ENCODE measurements around the gene BZW1. TPM values are rescaled to one million over a fixed set of nuclear protein-coding genes. Genes with fewer than 3 reads are reported as not detected.
A peak's percentile ranks its signal among the peaks of the same experiment; 100 is the strongest.

The BZW1 gene
- total and polyA plus RNA-seq, 7 experiments from 2014 or later, result 127 to 246 (median 162) TPM

DNA sequence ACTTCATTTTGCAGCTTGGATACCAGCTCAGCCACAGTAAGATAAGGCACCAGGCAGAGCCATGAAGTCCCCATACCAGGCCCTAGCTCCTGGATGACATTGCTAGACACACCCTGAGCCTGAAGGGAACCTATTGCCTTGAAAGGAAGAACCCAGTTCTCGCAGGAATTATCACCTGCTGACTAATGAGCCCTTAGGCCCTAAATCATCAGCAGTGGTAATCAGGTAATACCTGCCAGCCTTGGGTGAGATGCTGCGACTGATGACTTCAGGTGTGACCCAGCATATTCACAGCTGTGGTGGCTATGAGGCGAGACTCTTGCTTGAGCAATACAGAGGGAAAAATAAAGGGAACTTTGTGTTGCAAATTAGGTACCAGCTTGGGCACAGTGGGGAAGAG is 27.8 kb downstream of the BZW1 start:
- Histone ChIP-seq H3K4me1 (ENCODE audit: control insufficient read depth in 2 of 2, insufficient read depth in 2 of 2, low read length in 2 of 2) (no peaks in the 10 kb centered on the region), H3K4me3 (ENCODE audit: low read length) (no peak overlapping the region), H3K36me3 (ENCODE audit: control insufficient read depth in 2 of 3, insufficient read depth in 3 of 3, low read length in 3 of 3) (no peaks in the 10 kb centered on the region), H3K9me3 (ENCODE audit: control insufficient read depth in 2 of 3, low read length in 3 of 3) (no peaks in the 10 kb centered on the region), H3K27ac (ENCODE audit: low read depth, low read length) (no peak overlapping the region), H3K27me3 (ENCODE audit: control insufficient read depth in 2 of 2, insufficient read depth in 2 of 2, low read length in 2 of 2) (no peaks in the 10 kb centered on the region)
- DNase-seq (no peak), ATAC-seq (no peak)
- CTCF ChIA-PET, result interaction anchor here (0.6 kb wide), 1 partner anchor 229 kb away, joined by 3 read pairs; no protein-coding TSS in a partner anchor
- no peak overlapping the region for H3K4me3 Mint-ChIP-seq
- POLR2A ChIA-PET, result interaction anchor here (0.9 kb wide), 1 partner anchor 25 kb away, joined by 3 read pairs; the partner anchor contains the start of gene CLK1
- H3K27me3 Mint-ChIP-seq, result no peaks in the 10 kb centered on the region
- peaks cover 0 to 6% (median 0%) of the 10 kb centered on the region in 7 donors for H3K4me1 Mint-ChIP-seq
- peak overlapping the region in 1 of 9 donors; percentile 46 for H3K27ac Mint-ChIP-seq
- intact Hi-C loops (cut with micrococcal nuclease), result no loop called here
- H3K36me3 Mint-ChIP-seq, result peaks cover 0 to 10% (median 4%) of the 10 kb centered on the region in 5 donors
- peaks cover 0 to 31% (median 9%) of the 10 kb centered on the region in 11 donors for H3K9me3 Mint-ChIP-seq

DNA sequence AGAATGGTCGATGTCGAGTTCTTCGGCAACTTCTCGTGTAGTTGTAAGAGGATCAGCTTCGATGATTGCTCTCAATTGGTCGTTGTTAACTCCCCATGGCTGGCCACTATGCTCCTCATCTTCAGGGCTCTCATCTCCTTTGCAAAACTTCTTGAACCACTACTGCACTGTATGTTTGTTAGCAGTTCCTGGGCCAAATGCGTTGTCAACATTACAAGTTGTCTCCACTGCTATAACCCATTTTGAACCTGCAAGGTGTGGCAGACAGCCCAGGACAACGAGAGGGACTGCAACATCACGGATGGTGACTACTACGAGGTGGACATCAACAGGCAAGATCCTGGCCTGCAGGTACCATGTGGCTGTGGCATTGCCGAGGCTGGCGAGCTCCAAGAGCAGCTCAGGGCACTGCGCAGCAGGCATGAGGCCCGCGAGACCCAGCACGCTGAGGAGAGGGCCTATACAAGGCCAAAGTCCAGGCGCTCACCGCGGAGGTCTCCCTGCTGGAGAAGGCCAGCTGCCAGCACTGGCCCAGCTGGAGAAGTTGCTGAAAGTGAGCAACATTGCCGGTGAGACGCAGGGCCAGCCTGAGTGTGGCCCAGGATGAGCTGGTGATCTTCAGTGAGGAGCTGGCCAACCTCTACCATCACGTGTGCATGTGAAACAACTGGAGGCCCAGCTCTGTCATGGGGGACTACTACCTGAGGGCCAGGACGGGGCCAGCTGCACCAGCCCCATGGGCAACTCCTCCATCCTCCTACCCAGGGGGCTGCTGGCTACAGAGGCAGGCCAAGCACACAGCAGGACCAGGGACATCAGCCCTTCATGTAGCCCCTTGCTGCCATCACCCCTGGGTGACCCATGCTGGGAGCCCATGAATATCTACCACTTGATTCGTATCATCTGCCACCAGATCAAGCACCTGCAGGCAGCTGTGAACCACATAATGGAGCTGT is 32.6 kb downstream of the BZW1 start:
- no peaks in the 10 kb centered on the region for H3K9me3 Mint-ChIP-seq
- H3K4me3 Mint-ChIP-seq, result no peak overlapping the region
- POLR2A ChIA-PET, result no interaction called here
- no peaks in the 10 kb centered on the region for H3K27me3 Mint-ChIP-seq
- DNase-seq (no peak), ATAC-seq (no peak)
- H3K4me1 ChIP-seq (ENCODE audit: control insufficient read depth in 2 of 2, insufficient read depth in 2 of 2, low read length in 2 of 2), result no peaks in the 10 kb centered on the region
- H3K27ac ChIP-seq (ENCODE audit: low read depth, low read length), result no peak overlapping the region
- H3K36me3 Mint-ChIP-seq, result peaks cover 0 to 1% (median 0%) of the 10 kb centered on the region in 5 donors
- no peaks in the 10 kb centered on the region for H3K27me3 ChIP-seq (ENCODE audit: control insufficient read depth in 2 of 2, insufficient read depth in 2 of 2, low read length in 2 of 2)
- CTCF ChIA-PET, result interaction anchor here (0.9 to 1.1 kb wide), 2 partner anchors 16 to 125 kb away, joined by 3 to 4 read pairs; no protein-coding TSS in a partner anchor
- no peak overlapping the region for H3K27ac Mint-ChIP-seq
- H3K4me1 Mint-ChIP-seq, result peaks cover 0 to 12% (median 0%) of the 10 kb centered on the region in 7 donors
- no peaks in the 10 kb centered on the region for H3K36me3 ChIP-seq (ENCODE audit: control insufficient read depth in 2 of 3, insufficient read depth in 3 of 3, low read length in 3 of 3)
- intact Hi-C loops (cut with micrococcal nuclease), result no loop called here
- no peak overlapping the region for H3K4me3 ChIP-seq (ENCODE audit: low read length)
- no peaks in the 10 kb centered on the region for H3K9me3 ChIP-seq (ENCODE audit: control insufficient read depth in 2 of 3, low read length in 3 of 3)

DNA sequence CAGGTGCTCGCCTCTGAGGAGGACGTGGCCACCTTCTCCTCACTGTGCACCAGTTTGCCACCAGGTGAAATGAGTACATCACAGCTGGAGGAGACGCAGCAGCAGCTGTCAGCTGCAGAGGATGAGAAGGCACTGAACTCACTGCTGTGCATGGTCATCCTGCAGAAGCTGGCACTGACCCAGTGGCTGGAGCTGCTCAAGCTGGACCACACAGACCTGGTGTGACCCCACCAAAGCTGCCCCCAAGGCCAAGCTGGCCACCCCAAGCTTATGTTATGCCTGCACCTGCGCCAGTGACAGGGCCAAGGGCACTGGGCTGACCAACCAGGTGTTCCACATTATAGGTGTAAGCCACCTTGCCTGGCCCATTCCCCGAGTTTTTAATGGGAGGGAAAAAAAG is 33.5 kb downstream of the BZW1 start:
- no peak overlapping the region for H3K4me3 Mint-ChIP-seq
- H3K36me3 Mint-ChIP-seq, result peaks cover 0 to 2% (median 0%) of the 10 kb centered on the region in 5 donors
- no peak overlapping the region for H3K27ac ChIP-seq (ENCODE audit: low read depth, low read length)
- no peaks in the 10 kb centered on the region for H3K27me3 Mint-ChIP-seq
- H3K27ac Mint-ChIP-seq, result no peak overlapping the region
- intact Hi-C loops (cut with micrococcal nuclease), result no loop called here
- H3K36me3 ChIP-seq (ENCODE audit: control insufficient read depth in 2 of 3, insufficient read depth in 3 of 3, low read length in 3 of 3), result no peaks in the 10 kb centered on the region
- peaks cover 0 to 12% (median 0%) of the 10 kb centered on the region in 7 donors for H3K4me1 Mint-ChIP-seq
- H3K9me3 Mint-ChIP-seq, result no peaks in the 10 kb centered on the region
- no peaks in the 10 kb centered on the region for H3K27me3 ChIP-seq (ENCODE audit: control insufficient read depth in 2 of 2, insufficient read depth in 2 of 2, low read length in 2 of 2)
- H3K4me1 ChIP-seq (ENCODE audit: control insufficient read depth in 2 of 2, insufficient read depth in 2 of 2, low read length in 2 of 2), result no peaks in the 10 kb centered on the region
- CTCF ChIA-PET, result interaction anchor here (0.9 kb wide), 1 partner anchor 126 kb away, joined by 3 read pairs; no protein-coding TSS in a partner anchor
- POLR2A ChIA-PET, result interaction anchor here (0.7 to 1.3 kb wide), 2 partner anchors 13 to 18 kb away, joined by 3 to 4 read pairs; no protein-coding TSS in a partner anchor
- no peak for ATAC-seq
- DNase-seq, result no peak
- no peaks in the 10 kb centered on the region for H3K9me3 ChIP-seq (ENCODE audit: control insufficient read depth in 2 of 3, low read length in 3 of 3)
- H3K4me3 ChIP-seq (ENCODE audit: low read length), result no peak overlapping the region

- Histone ChIP-seq H3K27me3 (ENCODE audit: control insufficient read depth in 2 of 2, insufficient read depth in 2 of 2, low read length in 2 of 2) (no peaks in the 10 kb centered on the region), H3K4me1 (ENCODE audit: control insufficient read depth in 2 of 2, insufficient read depth in 2 of 2, low read length in 2 of 2) (no peaks in the 10 kb centered on the region), H3K27ac (ENCODE audit: low read depth, low read length) (no peak overlapping the region), H3K9me3 (ENCODE audit: control insufficient read depth in 2 of 3, low read length in 3 of 3) (no peaks in the 10 kb centered on the region), H3K36me3 (ENCODE audit: control insufficient read depth in 2 of 3, insufficient read depth in 3 of 3, low read length in 3 of 3) (peaks cover 0 to 5% (median 0%) of the 10 kb centered on the region in 3 experiments), H3K4me3 (ENCODE audit: low read length) (no peak overlapping the region)
- ChIA-PET POLR2A (interaction anchor here (0.7 to 1.3 kb wide), 2 partner anchors 12 to 18 kb away, joined by 3 to 4 read pairs; no protein-coding TSS in a partner anchor), CTCF (no interaction called here)
- H3K36me3 Mint-ChIP-seq, result peaks cover 0 to 6% (median 6%) of the 10 kb centered on the region in 5 donors
- H3K4me1 Mint-ChIP-seq, result peaks cover 0 to 12% (median 0%) of the 10 kb centered on the region in 7 donors
- ATAC-seq (no peak), DNase-seq (no peak)
- H3K27ac Mint-ChIP-seq, result no peak overlapping the region
- no peak overlapping the region for H3K4me3 Mint-ChIP-seq
- no peaks in the 10 kb centered on the region for H3K9me3 Mint-ChIP-seq
- intact Hi-C loops (cut with micrococcal nuclease), result no loop called here
- H3K27me3 Mint-ChIP-seq, result no peaks in the 10 kb centered on the region
Observed at GRCh38 chr2:200845669-200846325, 34.1 kb downstream of the BZW1 start.

GRCh38 chr2:200847269-200847668 is 35.6 kb downstream of the BZW1 start:
- peak overlapping the region in 2 of 9 donors; percentile 18 to 68 for H3K27ac Mint-ChIP-seq
- Histone ChIP-seq H3K4me1 (ENCODE audit: control insufficient read depth in 2 of 2, insufficient read depth in 2 of 2, low read length in 2 of 2) (no peaks in the 10 kb centered on the region), H3K36me3 (ENCODE audit: control insufficient read depth in 2 of 3, insufficient read depth in 3 of 3, low read length in 3 of 3) (peaks cover 4 to 20% (median 13%) of the 10 kb centered on the region in 3 experiments), H3K27ac (ENCODE audit: low read depth, low read length) (no peak overlapping the region), H3K4me3 (ENCODE audit: low read length) (no peak overlapping the region), H3K9me3 (ENCODE audit: control insufficient read depth in 2 of 3, low read length in 3 of 3) (no peaks in the 10 kb centered on the region), H3K27me3 (ENCODE audit: control insufficient read depth in 2 of 2, insufficient read depth in 2 of 2, low read length in 2 of 2) (no peaks in the 10 kb centered on the region)
- H3K36me3 Mint-ChIP-seq, result peaks cover 8 to 18% (median 17%) of the 10 kb centered on the region in 5 donors
- ChIA-PET CTCF (interaction anchor here (0.6 kb wide), 1 partner anchor 1865 kb away, joined by 3 read pairs; no protein-coding TSS in a partner anchor), POLR2A (interaction anchor here (0.6 to 3.6 kb wide), 3 partner anchors 12 to 39 kb away, joined by 3 to 25 read pairs (median 17); partner anchors contain the start of gene CLK1)
- intact Hi-C loops (cut with micrococcal nuclease), result no loop called here
- H3K27me3 Mint-ChIP-seq, result no peaks in the 10 kb centered on the region
- ATAC-seq (no peak), DNase-seq (no peak)
- no peak overlapping the region for H3K4me3 Mint-ChIP-seq
- no peaks in the 10 kb centered on the region for H3K9me3 Mint-ChIP-seq
- H3K4me1 Mint-ChIP-seq, result peaks cover under 1 to 12% (median 8%) of the 10 kb centered on the region in 7 donors

DNA sequence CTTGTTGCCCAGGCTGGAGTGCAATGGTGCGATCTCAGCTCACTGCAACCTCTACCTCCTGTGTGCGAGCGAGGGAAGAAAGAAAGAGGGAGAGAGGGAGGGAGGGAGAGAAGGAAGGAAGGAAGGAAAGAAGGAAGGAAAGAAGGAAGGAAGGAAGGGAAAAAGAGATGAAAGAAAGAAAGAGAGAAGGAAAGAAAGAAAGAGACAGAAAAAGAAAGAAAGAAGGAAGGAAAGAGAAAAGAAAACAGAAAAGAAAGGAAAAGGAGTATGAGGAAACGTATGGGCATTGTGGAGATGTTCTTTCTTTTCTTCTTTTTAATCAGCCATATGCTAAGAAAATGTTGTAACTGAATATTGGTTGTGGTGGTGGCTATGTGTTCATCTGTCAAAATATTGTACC is 36.2 kb downstream of the BZW1 start:
- Histone ChIP-seq H3K4me1 (ENCODE audit: control insufficient read depth in 2 of 2, insufficient read depth in 2 of 2, low read length in 2 of 2) (no peaks in the 10 kb centered on the region), H3K27me3 (ENCODE audit: control insufficient read depth in 2 of 2, insufficient read depth in 2 of 2, low read length in 2 of 2) (no peaks in the 10 kb centered on the region), H3K27ac (ENCODE audit: low read depth, low read length) (no peak overlapping the region), H3K9me3 (ENCODE audit: control insufficient read depth in 2 of 3, low read length in 3 of 3) (no peaks in the 10 kb centered on the region), H3K4me3 (ENCODE audit: low read length) (no peak overlapping the region), H3K36me3 (ENCODE audit: control insufficient read depth in 2 of 3, insufficient read depth in 3 of 3, low read length in 3 of 3) (peaks cover 11 to 26% (median 19%) of the 10 kb centered on the region in 3 experiments)
- no peak for ATAC-seq
- ChIA-PET CTCF (interaction anchor here (0.6 kb wide), 2 partner anchors 60 to 1864 kb away, joined by 3 to 5 read pairs; no protein-coding TSS in a partner anchor), POLR2A (interaction anchor here (0.7 to 3.6 kb wide), 5 partner anchors 9 to 42 kb away, joined by 3 to 25 read pairs (median 5); partner anchors contain the start of gene CLK1)
- Mint-ChIP-seq H3K9me3 (peaks cover 0 to 2% (median 0%) of the 10 kb centered on the region in 11 donors), H3K4me3 (no peak overlapping the region), H3K27me3 (no peaks in the 10 kb centered on the region), H3K36me3 (peaks cover 8 to 25% (median 24%) of the 10 kb centered on the region in 5 donors), H3K27ac (peak overlapping the region in 2 of 9 donors; percentile 32 to 36), H3K4me1 (peaks cover 3 to 17% (median 6%) of the 10 kb centered on the region in 7 donors)
- DNase-seq, result no peak
- intact Hi-C loops (cut with micrococcal nuclease), result no loop called here
